Activated CD4-positive, alpha-beta T cell treated with anti-CD3 and anti-CD28 coated beads, Interleukin-2, amount 10 ng/mL, durations not matched to agents 7 days and 5 days (primary cell): ENCODE data around the gene LRRC70. TPM values are rescaled to one million over a fixed set of nuclear protein-coding genes. Genes with fewer than 3 reads are reported as not detected.

Experiments used
- CTCF ChIA-PET: fragments of 350-600 bp; sonication (Branson Sonifier 250); formaldehyde crosslinking; loops from one replicate; lab custom pipeline; 2021; ENCODE audit warnings: antibody characterized with exemption; lab: Charles Lee
- POLR2A ChIA-PET: fragments of 350-600 bp; sonication (Branson Sonifier 250); formaldehyde crosslinking; loops from one replicate; lab custom pipeline; 2021; ENCODE audit warnings: antibody characterized with exemption; lab: Charles Lee
- DNase-seq: peaks from one replicate; pipeline ENCODE4 v3.0.0-alpha.2; 2020
- H3K27ac Mint-ChIP-seq: one replicate; pipeline ENCODE4 v1.8.0; 2021; ENCODE audit warnings: mild to moderate bottlenecking, moderate library complexity, mixed read lengths
- H3K27me3 Mint-ChIP-seq: one replicate; pipeline ENCODE4 v1.8.0; 2021; ENCODE audit warnings: mixed read lengths
- H3K36me3 Mint-ChIP-seq: one replicate; pipeline ENCODE4 v1.8.0; 2021; ENCODE audit warnings: low read depth, mixed read lengths
- H3K4me1 Mint-ChIP-seq: one replicate; pipeline ENCODE4 v1.8.0; 2021; ENCODE audit warnings: mixed read lengths
- H3K4me3 Mint-ChIP-seq: one replicate; pipeline ENCODE4 v1.8.0; 2021; ENCODE audit warnings: mild to moderate bottlenecking, moderate library complexity, mixed read lengths
- H3K9me3 Mint-ChIP-seq: one replicate; pipeline ENCODE4 v1.8.0; 2021; ENCODE audit warnings: mixed read lengths
- total RNA-seq, 2 experiments: library from RNA; stranded (reverse); gene quantifications; one replicate each; pipeline ENCODE4 v1.2.3, GENCODE V29; 2021

LRRC70 gene
- total RNA-seq, 2 experiments from 2014 or later, result 0.47 to 0.85 TPM

DNA sequence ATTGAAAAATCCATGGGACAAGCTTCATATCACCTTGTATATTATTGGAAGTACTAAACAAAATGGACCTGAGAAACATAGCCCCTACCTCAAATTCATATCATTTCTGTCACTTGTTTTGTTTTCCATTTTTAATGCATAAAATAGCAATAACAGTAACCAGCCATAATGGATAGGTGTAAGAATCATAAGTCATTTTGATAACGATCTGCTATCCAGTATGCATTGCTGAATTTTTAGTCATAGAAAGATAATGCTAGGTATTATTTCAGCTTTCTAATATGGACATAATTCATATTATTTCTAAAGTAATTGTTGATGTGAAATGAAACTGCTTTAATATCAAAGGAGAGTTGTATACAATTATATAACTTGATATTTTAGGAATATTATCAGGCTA lies 1.1 kb upstream of the LRRC70 start:
- ChIA-PET CTCF (interaction anchor here (1.5 kb wide), 1 partner anchor 9 kb away, joined by 3 read pairs; no protein-coding TSS in a partner anchor), POLR2A (interaction anchor here (0.6 kb wide), 1 partner anchor 165 kb away, joined by 4 read pairs; the partner anchor contains the start of gene IPO11)
- no peak for DNase-seq
- no peak overlapping the region for H3K27ac Mint-ChIP-seq
- no peaks in the 10 kb centered on the region for H3K27me3 Mint-ChIP-seq
- no peak overlapping the region for H3K4me3 Mint-ChIP-seq
- H3K4me1 Mint-ChIP-seq, result peaks cover 41% of the 10 kb centered on the region
- peaks cover 14% of the 10 kb centered on the region for H3K36me3 Mint-ChIP-seq
- no peaks in the 10 kb centered on the region for H3K9me3 Mint-ChIP-seq

DNA sequence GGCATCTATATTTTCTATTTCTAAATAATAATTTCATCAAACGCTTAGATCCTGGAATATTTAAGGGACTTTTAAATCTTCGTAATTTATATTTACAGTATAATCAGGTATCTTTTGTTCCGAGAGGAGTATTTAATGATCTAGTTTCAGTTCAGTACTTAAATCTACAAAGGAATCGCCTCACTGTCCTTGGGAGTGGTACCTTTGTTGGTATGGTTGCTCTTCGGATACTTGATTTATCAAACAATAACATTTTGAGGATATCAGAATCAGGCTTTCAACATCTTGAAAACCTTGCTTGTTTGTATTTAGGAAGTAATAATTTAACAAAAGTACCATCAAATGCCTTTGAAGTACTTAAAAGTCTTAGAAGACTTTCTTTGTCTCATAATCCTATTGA lies 1.1 kb downstream of the LRRC70 start:
- POLR2A ChIA-PET, result no interaction called here
- H3K27me3 Mint-ChIP-seq, result no peaks in the 10 kb centered on the region
- peaks cover 45% of the 10 kb centered on the region for H3K4me1 Mint-ChIP-seq
- no peak for DNase-seq
- CTCF ChIA-PET, result no interaction called here
- H3K9me3 Mint-ChIP-seq, result no peaks in the 10 kb centered on the region
- no peak overlapping the region for H3K27ac Mint-ChIP-seq
- H3K36me3 Mint-ChIP-seq, result peaks cover 14% of the 10 kb centered on the region
- no peak overlapping the region for H3K4me3 Mint-ChIP-seq

DNA sequence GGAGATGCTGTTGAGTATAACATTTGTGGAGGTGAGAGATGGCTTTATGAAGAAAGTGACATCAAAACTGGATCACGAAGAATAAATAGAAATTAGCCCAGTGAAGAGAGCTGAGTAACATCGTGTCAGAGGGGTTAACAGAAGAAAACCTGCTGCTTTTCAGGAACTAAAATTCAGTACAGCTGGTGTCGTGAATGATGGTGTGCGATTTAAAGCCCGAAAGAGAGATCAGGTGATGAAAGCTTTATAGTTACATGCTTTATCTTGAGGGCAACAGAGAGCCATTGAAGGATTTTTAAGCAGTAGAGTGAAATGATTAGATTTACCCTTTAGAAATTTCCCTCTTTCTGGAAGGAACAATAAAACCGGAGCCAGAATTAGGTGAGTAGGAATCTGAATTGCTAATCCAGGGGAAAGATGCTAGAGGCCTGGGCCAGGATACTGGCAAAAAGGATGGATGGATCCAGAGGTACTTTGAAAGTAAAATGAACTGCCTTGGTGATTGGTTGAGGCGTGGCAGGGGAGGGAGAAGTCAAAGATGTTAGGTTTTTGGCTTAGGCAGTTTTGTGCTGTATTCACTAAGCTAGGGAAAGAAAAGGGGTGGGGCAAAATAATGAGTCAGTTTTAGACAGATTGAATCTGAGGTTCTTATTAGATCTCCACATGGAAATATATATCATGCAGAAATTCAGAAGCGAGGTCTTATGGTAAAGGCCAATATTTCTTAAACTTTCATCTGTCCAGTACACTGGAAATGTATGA lies 3.4 kb downstream of the LRRC70 start:
- H3K4me3 Mint-ChIP-seq, result no peak overlapping the region
- no peaks in the 10 kb centered on the region for H3K9me3 Mint-ChIP-seq
- ChIA-PET CTCF (interaction anchor here (1.0 to 2.5 kb wide), 4 partner anchors 11 to 50 kb away, joined by 3 to 8 read pairs (median 4); no protein-coding TSS in a partner anchor), POLR2A (no interaction called here)
- no peak for DNase-seq
- no peaks in the 10 kb centered on the region for H3K27me3 Mint-ChIP-seq
- H3K27ac Mint-ChIP-seq, result no peak overlapping the region
- peaks cover 47% of the 10 kb centered on the region for H3K4me1 Mint-ChIP-seq
- H3K36me3 Mint-ChIP-seq, result peaks cover 10% of the 10 kb centered on the region

DNA sequence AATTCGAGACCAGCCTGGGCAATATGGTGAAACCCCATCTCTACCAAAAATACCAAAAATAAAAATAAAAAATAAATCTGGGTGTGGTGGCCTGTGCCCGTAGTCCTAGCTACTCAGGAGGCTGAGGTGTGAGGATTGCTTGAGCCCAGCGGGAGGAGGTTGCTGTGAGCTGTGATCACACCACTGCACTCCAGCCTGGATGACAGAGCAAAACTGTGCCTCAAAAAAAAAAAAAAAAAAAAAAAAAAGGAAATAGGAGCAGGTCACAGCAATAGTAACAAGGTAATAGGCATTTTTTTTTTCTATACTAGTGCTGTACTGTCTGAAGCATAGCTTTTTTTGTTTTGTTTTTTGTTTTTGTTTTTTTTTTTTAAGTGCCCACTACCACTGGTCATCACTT lies 5.8 kb downstream of the LRRC70 start:
- Mint-ChIP-seq H3K9me3 (no peaks in the 10 kb centered on the region), H3K27me3 (no peaks in the 10 kb centered on the region), H3K4me1 (peaks cover 38% of the 10 kb centered on the region), H3K4me3 (no peak overlapping the region), H3K27ac (no peak overlapping the region), H3K36me3 (peaks cover 14% of the 10 kb centered on the region)
- CTCF ChIA-PET, result interaction anchor here (1.1 kb wide), 1 partner anchor 118 kb away, joined by 3 read pairs; no protein-coding TSS in a partner anchor
- no peak for DNase-seq
- POLR2A ChIA-PET, result no interaction called here

DNA sequence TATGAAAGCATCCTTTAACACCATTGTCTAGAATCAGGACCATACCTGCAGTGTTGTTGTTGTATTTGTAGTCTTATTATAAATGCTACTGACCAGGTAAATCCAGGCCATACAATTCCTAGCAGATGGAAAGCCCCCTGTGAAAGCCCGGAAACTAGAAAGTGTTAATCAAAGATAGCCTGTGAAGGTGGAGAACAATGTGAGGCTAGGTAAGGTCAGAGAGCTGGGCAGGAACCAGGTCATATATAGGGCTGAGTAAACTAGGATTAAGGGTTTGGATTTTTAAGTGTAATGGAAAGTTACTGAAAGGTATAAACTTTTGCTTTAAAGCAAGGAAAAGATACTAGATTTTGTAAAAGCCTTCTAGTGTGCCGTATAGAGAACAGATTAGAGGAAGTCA lies 6.7 kb downstream of the LRRC70 start:
- peaks cover 15% of the 10 kb centered on the region for H3K36me3 Mint-ChIP-seq
- no peaks in the 10 kb centered on the region for H3K9me3 Mint-ChIP-seq
- no peak overlapping the region for H3K27ac Mint-ChIP-seq
- no peaks in the 10 kb centered on the region for H3K27me3 Mint-ChIP-seq
- H3K4me3 Mint-ChIP-seq, result no peak overlapping the region
- DNase-seq, result no peak
- ChIA-PET CTCF (no interaction called here), POLR2A (no interaction called here)
- peaks cover 37% of the 10 kb centered on the region for H3K4me1 Mint-ChIP-seq

DNA sequence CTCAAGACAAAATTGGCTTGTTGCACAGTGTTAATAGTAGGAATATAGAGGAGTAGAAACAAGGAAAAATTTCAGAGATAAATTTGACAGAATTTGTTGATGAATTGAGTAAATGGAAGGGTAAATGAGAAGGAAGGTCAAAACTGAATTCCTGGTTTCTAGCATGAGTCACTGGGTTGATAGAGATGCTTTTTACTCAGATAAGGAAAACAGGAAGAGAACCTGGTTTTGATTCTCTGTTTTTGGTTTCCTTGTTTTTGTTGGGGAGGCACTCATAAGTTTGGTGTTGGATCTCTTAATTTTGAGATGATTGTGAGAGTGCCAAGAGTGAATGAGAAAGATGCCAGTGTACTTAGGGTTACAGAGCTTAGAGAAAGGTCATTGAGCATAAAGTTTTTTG lies 7.1 kb downstream of the LRRC70 start:
- peaks cover 33% of the 10 kb centered on the region for H3K4me1 Mint-ChIP-seq

DNA sequence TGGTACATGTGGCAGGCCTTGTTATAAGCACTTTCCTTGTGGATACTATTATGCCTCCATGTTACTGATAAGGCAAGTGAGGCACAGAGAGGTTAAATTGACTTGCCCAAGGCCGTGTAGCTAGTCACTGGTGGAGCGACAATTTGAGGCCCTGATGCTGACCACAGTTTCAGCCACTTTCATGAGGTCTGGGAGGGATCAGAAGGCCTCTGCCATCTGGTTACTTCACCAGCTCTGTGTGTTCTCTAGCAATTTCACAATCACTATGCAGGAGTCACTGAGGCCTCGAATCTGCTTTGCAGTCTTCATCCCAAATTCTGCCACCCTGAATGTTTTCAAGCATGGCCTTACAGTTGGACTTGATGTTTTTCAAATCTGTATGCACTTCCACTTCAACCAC lies 9.1 kb downstream of the LRRC70 start:
- DNase-seq, result no peak
- no peaks in the 10 kb centered on the region for H3K27me3 Mint-ChIP-seq

More for the DNA sequence above, 7.1 kb downstream of the LRRC70 start:
- no peaks in the 10 kb centered on the region for H3K27me3 Mint-ChIP-seq
- no peak for DNase-seq
- peaks cover 12% of the 10 kb centered on the region for H3K36me3 Mint-ChIP-seq
- H3K27ac Mint-ChIP-seq, result no peak overlapping the region
- H3K4me3 Mint-ChIP-seq, result no peak overlapping the region
- H3K9me3 Mint-ChIP-seq, result no peaks in the 10 kb centered on the region
- ChIA-PET CTCF (interaction anchor here (1.1 kb wide), 1 partner anchor 7 kb away, joined by 3 read pairs; the partner anchor contains the start of gene LRRC70), POLR2A (no interaction called here)

DNA sequence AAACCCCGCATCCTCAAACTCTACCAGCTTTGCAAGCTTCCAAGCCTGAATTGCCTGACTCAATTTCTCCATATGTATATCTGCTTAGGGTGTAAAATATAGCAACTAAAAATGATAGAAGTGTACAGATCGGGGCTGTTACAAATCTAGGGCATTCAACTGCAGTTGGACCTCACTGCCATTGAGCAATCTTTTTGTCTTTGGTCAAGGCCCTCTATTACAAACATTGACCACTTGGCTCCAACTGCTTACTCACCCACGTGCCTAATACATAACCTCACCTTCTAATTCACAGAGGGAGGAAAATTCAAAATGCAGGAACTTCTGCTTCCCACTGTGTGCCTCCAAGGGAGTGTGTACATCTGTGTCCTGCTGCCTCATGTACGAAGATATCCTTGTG lies 10.0 kb downstream of the LRRC70 start:
- no peak for DNase-seq
- Mint-ChIP-seq H3K27ac (no peak overlapping the region), H3K9me3 (no peaks in the 10 kb centered on the region), H3K4me3 (no peak overlapping the region), H3K27me3 (no peaks in the 10 kb centered on the region), H3K36me3 (peaks cover 25% of the 10 kb centered on the region), H3K4me1 (peaks cover 19% of the 10 kb centered on the region)
- CTCF ChIA-PET, result no interaction called here
- POLR2A ChIA-PET, result no interaction called here

More for the DNA sequence above, 9.1 kb downstream of the LRRC70 start:
- Mint-ChIP-seq H3K4me3 (no peak overlapping the region), H3K27ac (no peak overlapping the region), H3K36me3 (peaks cover 19% of the 10 kb centered on the region), H3K9me3 (no peaks in the 10 kb centered on the region), H3K4me1 (peaks cover 19% of the 10 kb centered on the region)
- CTCF ChIA-PET, result interaction anchor here (0.8 kb wide), 2 partner anchors 15 to 17 kb away, joined by 3 to 4 read pairs; no protein-coding TSS in a partner anchor
- POLR2A ChIA-PET, result no interaction called here

DNA sequence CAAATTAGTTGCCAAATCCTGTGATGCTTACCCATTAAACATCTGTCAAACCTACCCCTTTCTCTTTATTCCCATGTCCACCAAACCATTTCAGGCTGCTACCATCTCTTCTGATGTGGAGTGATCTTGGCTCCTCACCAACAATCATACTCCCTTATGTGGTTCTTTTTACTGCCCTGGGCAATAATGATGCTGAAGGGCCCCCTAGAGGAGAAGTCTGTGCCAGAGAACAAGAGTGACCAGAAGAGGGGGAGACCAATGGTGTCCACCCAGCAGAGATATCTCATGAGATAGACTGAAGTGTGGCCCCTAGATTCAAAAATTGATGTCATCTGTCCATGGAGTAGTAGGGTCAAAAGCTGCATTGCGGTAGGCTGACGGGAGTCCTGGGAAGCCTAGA lies 10.9 kb downstream of the LRRC70 start:
- Mint-ChIP-seq H3K9me3 (no peaks in the 10 kb centered on the region), H3K27me3 (no peaks in the 10 kb centered on the region), H3K4me1 (peaks cover 17% of the 10 kb centered on the region), H3K36me3 (peaks cover 25% of the 10 kb centered on the region), H3K27ac (no peak overlapping the region), H3K4me3 (no peak overlapping the region)
- CTCF ChIA-PET, result no interaction called here
- POLR2A ChIA-PET, result no interaction called here
- DNase-seq, result no peak

DNA sequence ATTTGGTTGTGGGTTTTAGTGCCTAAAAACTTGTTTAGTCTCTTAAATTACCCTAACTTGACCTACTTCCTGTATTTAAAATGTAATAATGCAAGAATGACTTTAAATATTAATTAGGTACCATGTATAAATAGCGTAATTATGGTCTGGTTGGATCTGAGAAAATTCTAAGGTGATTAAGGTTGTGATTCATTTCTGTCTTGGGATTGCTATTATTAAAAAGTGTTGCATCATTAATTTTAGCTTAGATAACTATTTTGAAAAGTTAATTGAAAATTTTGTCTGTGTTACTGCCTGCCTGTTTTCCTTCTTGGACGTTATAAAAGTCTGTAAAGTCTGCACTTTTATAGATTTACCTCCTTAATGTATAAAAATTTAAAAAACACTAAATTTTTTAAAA lies 11.8 kb downstream of the LRRC70 start:
- H3K27me3 Mint-ChIP-seq, result no peaks in the 10 kb centered on the region
- CTCF ChIA-PET, result interaction anchor here (0.6 kb wide), 1 partner anchor 205 kb away, joined by 7 read pairs; no protein-coding TSS in a partner anchor

DNA sequence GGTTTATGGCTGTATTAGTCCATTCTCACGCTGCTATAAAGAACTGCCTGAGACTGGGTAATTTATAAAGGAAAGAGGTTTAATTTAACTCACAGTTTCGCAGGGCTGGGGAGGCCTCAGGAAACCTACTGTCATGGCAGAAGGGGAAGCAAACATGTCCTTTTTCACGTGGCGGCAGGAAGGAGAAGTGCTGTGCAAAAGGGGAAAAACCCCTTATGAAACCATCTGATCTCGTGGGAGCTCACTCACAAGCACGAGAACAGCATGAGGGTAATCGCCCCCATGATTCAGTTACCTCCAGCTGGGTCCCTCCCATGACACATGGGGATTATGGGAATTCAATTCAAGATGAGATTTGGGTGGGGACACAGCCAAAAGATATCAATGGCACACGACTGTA lies 13.9 kb downstream of the LRRC70 start:
- no peak for DNase-seq
- ChIA-PET CTCF (interaction anchor here (1.0 kb wide), 1 partner anchor 21 kb away, joined by 4 read pairs; no protein-coding TSS in a partner anchor), POLR2A (no interaction called here)
- no peaks in the 10 kb centered on the region for H3K27me3 Mint-ChIP-seq
- H3K4me1 Mint-ChIP-seq, result no peaks in the 10 kb centered on the region
- H3K4me3 Mint-ChIP-seq, result no peak overlapping the region
- H3K9me3 Mint-ChIP-seq, result no peaks in the 10 kb centered on the region
- peaks cover 25% of the 10 kb centered on the region for H3K36me3 Mint-ChIP-seq
- H3K27ac Mint-ChIP-seq, result no peak overlapping the region

More for the DNA sequence above, 11.8 kb downstream of the LRRC70 start:
- Mint-ChIP-seq H3K4me3 (no peak overlapping the region), H3K9me3 (no peaks in the 10 kb centered on the region), H3K27ac (no peak overlapping the region), H3K4me1 (peaks cover 9% of the 10 kb centered on the region), H3K36me3 (peaks cover 27% of the 10 kb centered on the region)
- POLR2A ChIA-PET, result no interaction called here
- DNase-seq, result no peak

DNA sequence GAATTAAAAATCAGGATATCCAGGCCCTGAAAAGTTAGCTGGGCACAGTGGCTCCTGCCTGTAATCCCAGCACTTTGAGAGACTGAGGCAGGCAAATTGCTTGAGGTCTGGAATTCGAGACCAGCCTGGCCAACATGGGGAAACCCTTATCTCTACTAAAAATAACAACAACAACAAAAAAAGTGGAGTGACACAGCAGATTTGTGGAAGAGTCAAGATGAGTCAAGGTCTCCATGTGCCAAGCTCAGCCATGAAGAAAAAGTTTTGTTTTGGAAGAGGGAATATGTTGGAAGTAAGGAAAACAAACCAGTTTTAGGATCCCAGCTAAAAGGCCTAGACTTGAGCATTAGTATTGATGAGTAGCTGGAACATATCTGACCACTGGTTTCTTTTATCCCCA lies 14.7 kb downstream of the LRRC70 start:
- Mint-ChIP-seq H3K4me1 (no peaks in the 10 kb centered on the region), H3K9me3 (no peaks in the 10 kb centered on the region), H3K27me3 (no peaks in the 10 kb centered on the region), H3K4me3 (no peak overlapping the region), H3K27ac (no peak overlapping the region), H3K36me3 (peaks cover 25% of the 10 kb centered on the region)
- POLR2A ChIA-PET, result no interaction called here
- CTCF ChIA-PET, result no interaction called here
- no peak for DNase-seq

DNA sequence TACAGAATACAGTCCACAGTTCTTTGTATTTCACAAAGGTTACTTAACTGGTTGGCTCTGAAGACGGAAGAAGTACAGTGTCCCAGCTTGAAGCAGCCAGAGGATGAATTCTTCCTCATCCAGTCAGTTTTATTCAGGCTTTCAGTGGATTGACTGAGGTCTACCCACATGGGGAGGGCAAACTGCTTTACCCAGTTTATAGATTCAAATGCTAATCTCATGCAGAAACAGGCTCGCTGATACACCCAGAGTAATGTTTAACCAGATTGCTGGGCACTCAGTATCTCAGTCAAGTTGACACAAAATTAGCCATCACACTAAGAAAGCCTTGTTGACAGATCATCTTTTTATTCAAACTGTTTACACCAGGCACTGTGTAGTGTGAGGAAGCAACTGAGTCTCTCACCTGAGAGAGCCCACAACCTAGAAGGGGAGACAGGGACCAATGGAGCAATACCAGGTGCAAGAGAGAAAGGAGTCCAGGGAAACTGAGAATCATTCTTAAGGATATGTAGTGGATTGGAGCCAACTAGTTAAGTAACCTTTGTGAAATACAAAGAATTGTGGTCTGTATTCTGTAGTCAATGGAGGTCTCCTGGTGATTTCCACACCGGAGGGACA lies 15.9 kb downstream of the LRRC70 start:
- no peak overlapping the region for H3K27ac Mint-ChIP-seq
- H3K36me3 Mint-ChIP-seq, result peaks cover 20% of the 10 kb centered on the region
- H3K9me3 Mint-ChIP-seq, result no peaks in the 10 kb centered on the region
- ChIA-PET CTCF (no interaction called here), POLR2A (no interaction called here)
- no peak for DNase-seq
- H3K27me3 Mint-ChIP-seq, result no peaks in the 10 kb centered on the region
- H3K4me3 Mint-ChIP-seq, result no peak overlapping the region
- H3K4me1 Mint-ChIP-seq, result no peaks in the 10 kb centered on the region
